ENCODE measurements around the gene SERPINA3.

- TF ChIP-seq CTCF (IDR thresholded peaks at IDR 0.05) (no peak), POLR2A (IDR thresholded peaks at IDR 0.05) (no peak)
Observed at GRCh38 chr14:94598506-94598815, 13.7 kb upstream of the SERPINA3 start.
